Measurements from ENCODE around the gene PRKAR2B. TPM values are rescaled to one million over a fixed set of nuclear protein-coding genes. Genes with fewer than 3 reads are reported as not detected.
"Not testable (repeated sequence)": the region's sequence is repeated elsewhere in the genome, so short reads cannot be mapped to it uniquely, and the experiment has no call there.

The PRKAR2B gene
- polyA plus RNA-seq, 3 donors = 39.6 to 46.1 (median 45.4) TPM

GRCh38 chr7:107046491-107047259 lies 2.2 kb downstream of the PRKAR2B start:
- no peak for DNase-seq (ENCODE audit: low read depth in 3 of 3, low spot score in 2 of 3)

GRCh38 chr7:107047902-107048782 lies 3.6 kb downstream of the PRKAR2B start:
- no peak for DNase-seq (ENCODE audit: low read depth in 3 of 3, low spot score in 2 of 3)

- no peak for DNase-seq (ENCODE audit: low read depth in 3 of 3, low spot score in 2 of 3)
These were observed 4.4 kb downstream of the PRKAR2B start for GRCh38 chr7:107048783-107049418.

GRCh38 chr7:107049480-107049879 lies 5.0 kb downstream of the PRKAR2B start:
- no peak for DNase-seq (ENCODE audit: low read depth in 3 of 3, low spot score in 2 of 3)

GRCh38 chr7:107049971-107050532 lies 5.5 kb downstream of the PRKAR2B start:
- DNase-seq (ENCODE audit: low read depth in 3 of 3, low spot score in 2 of 3) = no peak

GRCh38 chr7:107051376-107051775 lies 6.9 kb downstream of the PRKAR2B start:
- DNase-seq (ENCODE audit: low read depth in 3 of 3, low spot score in 2 of 3) = no peak

GRCh38 chr7:107054965-107055364 lies 10.5 kb downstream of the PRKAR2B start:
- not testable (repeated sequence) for DNase-seq (ENCODE audit: low read depth in 3 of 3, low spot score in 2 of 3)

- not testable (repeated sequence) for DNase-seq (ENCODE audit: low read depth in 3 of 3, low spot score in 2 of 3)
These were observed 11.6 kb downstream of the PRKAR2B start for GRCh38 chr7:107056058-107056457.

GRCh38 chr7:107056728-107057473 lies 12.4 kb downstream of the PRKAR2B start:
- no peak for DNase-seq (ENCODE audit: low read depth in 3 of 3, low spot score in 2 of 3)

GRCh38 chr7:107057474-107057833 lies 12.9 kb downstream of the PRKAR2B start:
- DNase-seq (ENCODE audit: low read depth in 3 of 3, low spot score in 2 of 3) = no peak

GRCh38 chr7:107059468-107059867 lies 15.0 kb downstream of the PRKAR2B start:
- no peak for DNase-seq (ENCODE audit: low read depth in 3 of 3, low spot score in 2 of 3)

- DNase-seq (ENCODE audit: low read depth in 3 of 3, low spot score in 2 of 3) = no peak
These were observed 19.0 kb downstream of the PRKAR2B start for GRCh38 chr7:107063245-107064120.

GRCh38 chr7:107064255-107064654 lies 19.8 kb downstream of the PRKAR2B start:
- no peak for DNase-seq (ENCODE audit: low read depth in 3 of 3, low spot score in 2 of 3)

- no peak for DNase-seq (ENCODE audit: low read depth in 3 of 3, low spot score in 2 of 3)
These were observed 21.4 kb downstream of the PRKAR2B start for GRCh38 chr7:107065929-107066247.

GRCh38 chr7:107068156-107068555 lies 23.7 kb downstream of the PRKAR2B start:
- DNase-seq (ENCODE audit: low read depth in 3 of 3, low spot score in 2 of 3) = no peak

GRCh38 chr7:107069457-107069856 lies 25.0 kb downstream of the PRKAR2B start:
- DNase-seq (ENCODE audit: low read depth in 3 of 3, low spot score in 2 of 3) = no peak

GRCh38 chr7:107070710-107071109 lies 26.2 kb downstream of the PRKAR2B start:
- no peak for DNase-seq (ENCODE audit: low read depth in 3 of 3, low spot score in 2 of 3)

GRCh38 chr7:107071129-107071528 lies 26.6 kb downstream of the PRKAR2B start:
- DNase-seq (ENCODE audit: low read depth in 3 of 3, low spot score in 2 of 3) = no peak

GRCh38 chr7:107072133-107072532 lies 27.6 kb downstream of the PRKAR2B start:
- DNase-seq (ENCODE audit: low read depth in 3 of 3, low spot score in 2 of 3) = no peak
